Measurements from ENCODE around the gene RBBP4. TPM values are rescaled to one million over a fixed set of nuclear protein-coding genes. Genes with fewer than 3 reads are reported as not detected.
"Not testable (repeated sequence)": the region's sequence is repeated elsewhere in the genome, so short reads cannot be mapped to it uniquely, and the experiment has no call there.

The RBBP4 gene
- total RNA-seq, 1 experiment from 2014 or later, result 513 TPM

- no peak for DNase-seq (ENCODE audit: low spot score)
- BruUV-seq (replicated peaks), result no TSS peak
- no peak overlapping the region for H3K4me3 ChIP-seq (ENCODE audit: low read depth, low read length, poor library complexity, severe bottlenecking)
- no peaks in the 10 kb centered on the region for H3K9me3 ChIP-seq (ENCODE audit: low read depth, low read length, poor library complexity, severe bottlenecking)
- H3K36me3 ChIP-seq (ENCODE audit: insufficient read depth, low read length, poor library complexity, severe bottlenecking), result peaks cover 11% of the 10 kb centered on the region
- TF ChIP-seq CTCF (conservative IDR thresholded peaks at IDR 0.05; ENCODE audit: low read depth, low read length) (no peak), EZH2 (IDR thresholded peaks at IDR 0.05; ENCODE audit: borderline replicate concordance, low read depth, low read length, poor library complexity, severe bottlenecking) (no peak)
- no peaks in the 10 kb centered on the region for H3K4me1 ChIP-seq (ENCODE audit: insufficient read depth, low read length, poor library complexity, severe bottlenecking)
- no peaks in the 10 kb centered on the region for H3K27me3 ChIP-seq (replicated peaks; ENCODE audit: insufficient read depth, low read depth, low read length, poor library complexity)
- intact Hi-C loops (cut with micrococcal nuclease; ENCODE audit: unreplicated experiment), result no loop called here
- POLR2A ChIA-PET (ENCODE audit: low non-redundant PET), result no interaction called here
- CTCF ChIA-PET, result no interaction called here
- no peak overlapping the region for H3K27ac ChIP-seq (ENCODE audit: low read depth, low read length, poor library complexity, severe bottlenecking)
Measured at GRCh38 chr1:32635508-32636277, 15.3 kb upstream of the RBBP4 start.

- no TSS peak for BruUV-seq (replicated peaks)
- Histone ChIP-seq H3K9me3 (ENCODE audit: low read depth, low read length, poor library complexity, severe bottlenecking) (no peaks in the 10 kb centered on the region), H3K4me3 (ENCODE audit: low read depth, low read length, poor library complexity, severe bottlenecking) (no peak overlapping the region), H3K27me3 (replicated peaks; ENCODE audit: insufficient read depth, low read depth, low read length, poor library complexity) (no peaks in the 10 kb centered on the region), H3K36me3 (ENCODE audit: insufficient read depth, low read length, poor library complexity, severe bottlenecking) (peaks cover 11% of the 10 kb centered on the region), H3K4me1 (ENCODE audit: insufficient read depth, low read length, poor library complexity, severe bottlenecking) (no peaks in the 10 kb centered on the region), H3K27ac (ENCODE audit: low read depth, low read length, poor library complexity, severe bottlenecking) (no peak overlapping the region)
- intact Hi-C loops (cut with micrococcal nuclease; ENCODE audit: unreplicated experiment), result no loop called here
- TF ChIP-seq CTCF (conservative IDR thresholded peaks at IDR 0.05; ENCODE audit: low read depth, low read length) (no peak), EZH2 (IDR thresholded peaks at IDR 0.05; ENCODE audit: borderline replicate concordance, low read depth, low read length, poor library complexity, severe bottlenecking) (no peak)
- CTCF ChIA-PET, result no interaction called here
- POLR2A ChIA-PET (ENCODE audit: low non-redundant PET), result interaction anchor here (0.7 kb wide), 1 partner anchor 247 kb away, joined by 5 read pairs; no protein-coding TSS in a partner anchor
- DNase-seq (ENCODE audit: low spot score), result peak; percentile 21
Measured at GRCh38 chr1:32636914-32637645, 13.9 kb upstream of the RBBP4 start.

- no peaks in the 10 kb centered on the region for H3K9me3 ChIP-seq (ENCODE audit: low read depth, low read length, poor library complexity, severe bottlenecking)
- no peak overlapping the region for H3K27ac ChIP-seq (ENCODE audit: low read depth, low read length, poor library complexity, severe bottlenecking)
- H3K36me3 ChIP-seq (ENCODE audit: insufficient read depth, low read length, poor library complexity, severe bottlenecking), result no peaks in the 10 kb centered on the region
- ChIA-PET CTCF (interaction anchor here (0.5 kb wide), 1 partner anchor 119 kb away, joined by 4 read pairs; no protein-coding TSS in a partner anchor), POLR2A (ENCODE audit: low non-redundant PET) (no interaction called here)
- no peak overlapping the region for H3K4me3 ChIP-seq (ENCODE audit: low read depth, low read length, poor library complexity, severe bottlenecking)
- intact Hi-C loops (cut with micrococcal nuclease; ENCODE audit: unreplicated experiment), result no loop called here
- no peak for DNase-seq (ENCODE audit: low spot score)
- no peaks in the 10 kb centered on the region for H3K4me1 ChIP-seq (ENCODE audit: insufficient read depth, low read length, poor library complexity, severe bottlenecking)
- BruUV-seq (replicated peaks), result no TSS peak
- H3K27me3 ChIP-seq (replicated peaks; ENCODE audit: insufficient read depth, low read depth, low read length, poor library complexity), result no peaks in the 10 kb centered on the region
- TF ChIP-seq EZH2 (IDR thresholded peaks at IDR 0.05; ENCODE audit: borderline replicate concordance, low read depth, low read length, poor library complexity, severe bottlenecking), result no peak
- TF ChIP-seq CTCF (conservative IDR thresholded peaks at IDR 0.05; ENCODE audit: low read depth, low read length), result no peak
Measured at GRCh38 chr1:32639489-32640075, 11.4 kb upstream of the RBBP4 start.

- H3K4me1 ChIP-seq (ENCODE audit: insufficient read depth, low read length, poor library complexity, severe bottlenecking); BruUV-seq (replicated peaks); DNase-seq (ENCODE audit: low spot score); H3K36me3 ChIP-seq (ENCODE audit: insufficient read depth, low read length, poor library complexity, severe bottlenecking); intact Hi-C loops (cut with micrococcal nuclease; ENCODE audit: unreplicated experiment); H3K9me3 ChIP-seq (ENCODE audit: low read depth, low read length, poor library complexity, severe bottlenecking); H3K27ac ChIP-seq (ENCODE audit: low read depth, low read length, poor library complexity, severe bottlenecking); H3K4me3 ChIP-seq (ENCODE audit: low read depth, low read length, poor library complexity, severe bottlenecking); H3K27me3 ChIP-seq (replicated peaks; ENCODE audit: insufficient read depth, low read depth, low read length, poor library complexity); CTCF ChIA-PET: not testable (repeated sequence)
- POLR2A ChIA-PET (ENCODE audit: low non-redundant PET), result interaction anchor here (0.6 kb wide), 1 partner anchor 14 kb away, joined by 4 read pairs; no protein-coding TSS in a partner anchor
Measured at GRCh38 chr1:32642292-32642827, 8.6 kb upstream of the RBBP4 start.
